IMR-90 (cell line): Measurements from ENCODE around the gene ELOVL5. TPM values are rescaled to one million over a fixed set of nuclear protein-coding genes. Genes with fewer than 3 reads are reported as not detected.

Experiments
- ATAC-seq: fragments of 200-7000 bp; cut with Tn5 transposase; 2 replicates; pipeline ENCODE4 v1.9.1; 2020; ENCODE audit warnings: low read depth, mild to moderate bottlenecking, moderate library complexity
- BruUV-seq: library from RNA; stranded (reverse); fragments of 400-500 nt; replicated peaks from 2 replicates; lab custom pipeline; 2021; lab: Mats Ljungman, UMichigan
- CTCF ChIA-PET: fragments of 300-600 bp; formaldehyde crosslinking; extraction: SDS; loops from one replicate; lab custom pipeline; 2021; ENCODE audit warnings: antibody characterized with exemption; lab: Yijun Ruan, JAX
- POLR2A ChIA-PET: fragments of 300-600 bp; sonication (Branson Sonifier 250); formaldehyde crosslinking; loops from one replicate; lab custom pipeline; 2022; ENCODE audit warnings: antibody characterized with exemption; ENCODE audit not compliant: unreplicated experiment; lab: Charles Lee
- DNase-seq: peaks from one replicate; pipeline ENCODE4 v3.0.0; 2013
- H2AFZ ChIP-seq: replicated peaks from 2 replicates; pipeline ENCODE3; 2013; ENCODE audit warnings: low read length, mild to moderate bottlenecking; ENCODE audit not compliant: poor library complexity
- H2AK5ac ChIP-seq: 2 replicates; pipeline ENCODE4 v1.6.1; 2013; ENCODE audit warnings: low read depth, low read length, inconsistent platforms
- H2AK9ac ChIP-seq: replicated peaks from 2 replicates; pipeline ENCODE3; 2013; ENCODE audit warnings: mild to moderate bottlenecking, low read depth, low read length, moderate library complexity; ENCODE audit not compliant: poor library complexity
- H2BK120ac ChIP-seq: 2 replicates; pipeline ENCODE4 v1.6.1; 2013; ENCODE audit warnings: low read depth, low read length, inconsistent platforms
- H2BK15ac ChIP-seq: 3 replicates; pipeline ENCODE4 v1.6.1; 2013; ENCODE audit warnings: low read depth, low read length, inconsistent platforms
- H2BK20ac ChIP-seq: 2 replicates; pipeline ENCODE4 v1.6.1; 2013; ENCODE audit warnings: low read depth, mild to moderate bottlenecking, inconsistent platforms, low read length, moderate library complexity
- H2BK5ac ChIP-seq: 2 replicates; pipeline ENCODE4 v1.6.1; 2013; ENCODE audit warnings: mild to moderate bottlenecking, low read depth, low read length, inconsistent platforms; ENCODE audit not compliant: poor library complexity, severe bottlenecking
- H3K14ac ChIP-seq: replicated peaks from 2 replicates; pipeline ENCODE4 v1.6.1; 2013; ENCODE audit warnings: low read depth, low read length, inconsistent platforms
- H3K18ac ChIP-seq: 2 replicates; pipeline ENCODE4 v1.6.1; 2013; ENCODE audit warnings: low read depth, low read length, control low read depth
- H3K23ac ChIP-seq: 2 replicates; pipeline ENCODE4 v1.6.1; 2013; ENCODE audit warnings: low read depth, low read length, inconsistent platforms
- H3K27ac ChIP-seq: 2 replicates; pipeline ENCODE4 v1.5.1; 2013; ENCODE audit warnings: mild to moderate bottlenecking, control low read depth, low read length; ENCODE audit not compliant: insufficient read depth
- H3K27me3 ChIP-seq: 2 replicates; pipeline ENCODE4 v1.6.1; 2013; ENCODE audit warnings: low read length; ENCODE audit not compliant: control insufficient read depth, insufficient read depth
- H3K36me3 ChIP-seq: 2 replicates; pipeline ENCODE4 v1.6.1; 2013; ENCODE audit warnings: low read length, mixed read lengths; ENCODE audit not compliant: control insufficient read depth, insufficient read depth
- H3K4ac ChIP-seq: 2 replicates; pipeline ENCODE4 v1.6.1; 2013; ENCODE audit warnings: low read depth, low read length, inconsistent platforms
- H3K4me1 ChIP-seq: 2 replicates; pipeline ENCODE4 v1.6.1; 2013; ENCODE audit warnings: low read length, mixed read lengths; ENCODE audit not compliant: control insufficient read depth, insufficient read depth
- H3K4me2 ChIP-seq: 2 replicates; pipeline ENCODE4 v1.6.1; 2013; ENCODE audit warnings: low read depth, mild to moderate bottlenecking, control low read depth, low read length, moderate library complexity
- H3K4me3 ChIP-seq: 2 replicates; pipeline ENCODE4 v1.5.1; 2013; ENCODE audit warnings: low read depth, mild to moderate bottlenecking, control low read depth, low read length, moderate library complexity; ENCODE audit not compliant: insufficient read depth
- H3K56ac ChIP-seq: 2 replicates; pipeline ENCODE4 v1.6.1; 2013; ENCODE audit warnings: low read length, inconsistent platforms; ENCODE audit not compliant: insufficient read depth; ENCODE audit errors: extremely low read depth
- H3K79me1 ChIP-seq, 2 experiments: 2 replicates each; pipeline ENCODE4 v1.6.1; 2013; ENCODE audit warnings: low read length in 2 of 2, inconsistent platforms in 1 of 2, low read depth in 1 of 2
- H3K9ac ChIP-seq: 2 replicates; pipeline ENCODE4 v1.6.1; 2013; ENCODE audit warnings: low read depth, low read length, control low read depth
- H3K9me1 ChIP-seq: 2 replicates; pipeline ENCODE4 v1.6.1; 2013; ENCODE audit warnings: low read length, inconsistent platforms; ENCODE audit not compliant: insufficient read depth
- H3K9me3 ChIP-seq: 2 replicates; pipeline ENCODE4 v1.6.1; 2013; ENCODE audit warnings: low read length; ENCODE audit not compliant: control insufficient read depth, insufficient read depth
- H4K20me1 ChIP-seq: 2 replicates; pipeline ENCODE4 v1.6.1; 2013; ENCODE audit warnings: low read length, inconsistent platforms; ENCODE audit not compliant: insufficient read depth
- H4K5ac ChIP-seq: 2 replicates; pipeline ENCODE4 v1.6.1; 2013; ENCODE audit warnings: mild to moderate bottlenecking, low read depth, low read length, control low read depth
- H4K8ac ChIP-seq, 2 experiments: 2 replicates each; pipeline ENCODE4 v1.6.1; 2013; ENCODE audit warnings: low read depth in 2 of 2, low read length in 2 of 2, control low read depth in 1 of 2, inconsistent platforms in 1 of 2
- H4K91ac ChIP-seq: 2 replicates; pipeline ENCODE4 v1.6.1; 2013; ENCODE audit warnings: low read depth, low read length, inconsistent platforms; ENCODE audit not compliant: insufficient read depth
- BHLHE40 ChIP-seq: fragments of 150-350 bp; IDR thresholded peaks from 2 replicates; pipeline ENCODE4 v1.6.1; 2016; ENCODE audit warnings: mild to moderate bottlenecking, low read depth, low read length
- CEBPB ChIP-seq: IDR thresholded peaks from 2 replicates; pipeline ENCODE4 v1.6.1; 2012; ENCODE audit warnings: low read depth, low read length, improper control_type of control experiment
- CHD1 ChIP-seq: IDR thresholded peaks from 2 replicates; pipeline ENCODE4 v1.6.1; 2012; ENCODE audit warnings: low read depth, low read length, improper control_type of control experiment
- CTCF ChIP-seq: conservative IDR thresholded peaks from 2 replicates; pipeline ENCODE4 v1.5.1; 2012; ENCODE audit warnings: mild to moderate bottlenecking, low read depth, low read length, improper control_type of control experiment
- ELK1 ChIP-seq: fragments of 150-350 bp; IDR thresholded peaks from 2 replicates; pipeline ENCODE4 v1.6.1; 2016; ENCODE audit warnings: low read depth, mild to moderate bottlenecking, low read length, moderate library complexity, borderline replicate concordance
- NFE2L2 ChIP-seq: fragments of 150-350 bp; IDR thresholded peaks from 2 replicates; pipeline ENCODE4 v1.6.1; 2016; ENCODE audit warnings: low read depth, mild to moderate bottlenecking, low read length
- RCOR1 ChIP-seq: IDR thresholded peaks from 2 replicates; pipeline ENCODE4 v1.6.1; 2012; ENCODE audit warnings: mild to moderate bottlenecking, low read length, improper control_type of control experiment; ENCODE audit not compliant: insufficient replicate concordance
- SMC3 ChIP-seq: fragments of 150-350 bp; IDR thresholded peaks from 2 replicates; pipeline ENCODE4 v1.6.1; 2016; ENCODE audit warnings: low read depth, mild to moderate bottlenecking, antibody characterized with exemption, low read length, moderate library complexity
- WGBS, 2 experiments: methylation state at CpG; one replicate each; pipeline versions ENCODE4 v1.1.5 to v1.1.7; 2013; ENCODE audit warnings: missing lambda C conversion rate in 2 of 2; ENCODE audit not compliant: insufficient read length in 1 of 2; ENCODE audit errors: extremely low coverage in 2 of 2; 5-methylcytosine and 5-hydroxymethylcytosine counted together
- dilution Hi-C: fragments of 300-500 bp; cut with HindIII; formaldehyde crosslinking; loops from one replicate; pipeline ENCODE4 v1.14.3; 2018; ENCODE audit warnings: low sequenced_read_pairs; ENCODE audit not compliant: unreplicated experiment
- in situ Hi-C: fragments of 300-500 bp; cut with MboI; formaldehyde crosslinking; loops from 3 replicates; pipeline ENCODE4 v1.14.3; 2019; ENCODE audit warnings: low sequenced_read_pairs, inconsistent platforms, mixed read lengths
- intact Hi-C: fragments of 100-400 bp; cut with micrococcal nuclease; formaldehyde crosslinking; loops from 2 replicates; pipeline ENCODE4 v1.10.0; 2022
- polyA plus RNA-seq, 3 experiments: library from polyadenylated mRNA; depleted of rRNA; stranded (reverse); fragments of >200 nt; gene quantifications; 2 replicates each; pipeline ENCODE4 v1.2.3, GENCODE V29; 2012; ENCODE audit warnings: low replicate concordance in 1 of 3
- total RNA-seq: library from RNA; depleted of rRNA; stranded (reverse); fragments of >200 nt; gene quantifications from 2 replicates; pipeline ENCODE4 v1.2.3, GENCODE V29; 2012
- TF ChIP-seq, protein P1 (sequence below): fragments of 150-350 bp; IDR thresholded peaks from 2 replicates; pipeline ENCODE4 v1.6.1; 2017; ENCODE audit warnings: mild to moderate bottlenecking, antibody characterized with exemption, low read length, low read depth

The ELOVL5 gene
- total and polyA plus RNA-seq, 2 of the 4 experiments (the other 2 are of a cell fraction): 32.1 to 42.3 TPM

- Histone ChIP-seq H4K8ac (no peak overlapping the region), H3K27ac (no peak overlapping the region), H2AK5ac (no peak overlapping the region), H3K4me2 (no peak overlapping the region), H3K23ac (no peak overlapping the region), H2AK9ac (no peak overlapping the region), H3K9me1 (peaks cover 9% of the 10 kb centered on the region; the same call in 1 of the 2 replicates), H3K4me1 (no peaks in the 10 kb centered on the region; the same call in 1 of the 2 replicates), H3K36me3 (peaks cover 10% of the 10 kb centered on the region; the same call in 1 of the 2 replicates), H2BK15ac (no peak overlapping the region), H3K14ac (no peak overlapping the region), H2AFZ (no peak overlapping the region), H3K4me3 (no peak overlapping the region), H3K9me3 (no peaks in the 10 kb centered on the region), H2BK5ac (no peak overlapping the region), H3K4ac (no peak overlapping the region), H3K79me1 (peaks cover 25 to 50% of the 10 kb centered on the region in 2 experiments), H4K91ac (no peak overlapping the region), H4K5ac (no peak overlapping the region), H3K27me3 (no peaks in the 10 kb centered on the region), H3K56ac (no peak overlapping the region), H2BK20ac (no peak overlapping the region), H4K20me1 (0 out of 2 replicates have a peak, but pooled peaks cover 4% of the 10 kb centered on the region), H3K9ac (no peak overlapping the region), H2BK120ac (no peak overlapping the region), H3K18ac (no peak overlapping the region)
- in situ Hi-C loops (no loop called here), intact Hi-C loops (loop anchor here (10.0 kb wide), 1 partner anchor 150 kb away; no protein-coding TSS in a partner anchor), dilution Hi-C loops (no loop called here)
- DNase-seq (no peak), ATAC-seq (no peak)
- CTCF ChIA-PET: no interaction called here
- TF ChIP-seq RCOR1 (no peak), SMC3 (no peak), CHD1 (no peak), BHLHE40 (no peak), CEBPB (no peak), NFE2L2 (no peak), CTCF (no peak), ELK1 (no peak)
- TF ChIP-seq, protein P1, sequence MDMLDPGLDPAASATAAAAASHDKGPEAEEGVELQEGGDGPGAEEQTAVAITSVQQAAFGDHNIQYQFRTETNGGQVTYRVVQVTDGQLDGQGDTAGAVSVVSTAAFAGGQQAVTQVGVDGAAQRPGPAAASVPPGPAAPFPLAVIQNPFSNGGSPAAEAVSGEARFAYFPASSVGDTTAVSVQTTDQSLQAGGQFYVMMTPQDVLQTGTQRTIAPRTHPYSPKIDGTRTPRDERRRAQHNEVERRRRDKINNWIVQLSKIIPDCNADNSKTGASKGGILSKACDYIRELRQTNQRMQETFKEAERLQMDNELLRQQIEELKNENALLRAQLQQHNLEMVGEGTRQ: no peak
- no TSS peak for BruUV-seq
- no CpG with 5 or more reads among the region's 4 CpGs for WGBS, 2 experiments
- POLR2A ChIA-PET: no interaction called here
Observed at GRCh38 chr6:53284901-53285300, 63.8 kb downstream of the ELOVL5 start.
